Tibial artery (tissue), 4 donors: ENCODE measurements around the gene LRRC1.

Experiments used
- DNase-seq, 2 donors: peaks; one replicate each; pipeline ENCODE4 v3.0.0-alpha.2; 2019
- H3K27ac ChIP-seq, 2 donors: fragments of 200-600 bp; sonication (generic) in 1 of 2; 1 replicate in 1 of 2; 2 replicates in 1 of 2; pipeline ENCODE4 v1.5.1; 2018 to 2019; ENCODE audit warnings: mild to moderate bottlenecking in 1 of 2
- H3K27me3 ChIP-seq, 2 donors: fragments of 200-600 bp; sonication (generic) in 1 of 2; one replicate each; pipeline versions ENCODE4 v1.5.1 to v1.6.0; 2016 to 2019
- H3K36me3 ChIP-seq, 3 donors: fragments of 200-600 bp; sonication (generic) in 2 of 3; one replicate each; pipeline ENCODE4 v1.5.1; 2016 to 2019; ENCODE audit warnings: mild to moderate bottlenecking in 2 of 3
- H3K4me1 ChIP-seq, 4 donors: fragments of 200-600 bp; sonication (generic) in 2 of 4; 1 replicate in 3 of 4; 2 replicates in 1 of 4; pipeline ENCODE4 v1.5.1; 2016 to 2019
- H3K4me3 ChIP-seq, 2 donors: fragments of 200-600 bp; sonication (generic) in 1 of 2; 1 replicate in 1 of 2; 2 replicates in 1 of 2; pipeline ENCODE4 v1.5.1; 2018 to 2019; ENCODE audit warnings: mild to moderate bottlenecking in 2 of 2
- H3K9me3 ChIP-seq, 3 donors: fragments of 200-600 bp; sonication (generic) in 1 of 3; one replicate each; pipeline ENCODE4 v1.5.1; 2016 to 2019
- CTCF ChIP-seq, 2 experiments: fragments of 200-600 bp in 1 of 2; fragments of 450-650 bp in 1 of 2; IDR thresholded peaks; one replicate each; pipeline ENCODE4 v1.5.1; 2017 to 2019; ENCODE audit warnings: antibody characterized with exemption in 2 of 2, mild to moderate bottlenecking in 1 of 2, moderate library complexity in 1 of 2
- intact Hi-C: fragments of 100-400 bp; cut with DNase I; formaldehyde crosslinking; loops from one replicate; pipeline ENCODE4 v1.15.0; 2023; ENCODE audit warnings: low total_unique reads

The LRRC1 gene

GRCh38 chr6:53920881-53921280 lies 126.1 kb downstream of the LRRC1 start:
- H3K4me1 ChIP-seq = peaks cover 0 to 7% (median 0%) of the 10 kb centered on the region in 4 donors
- H3K4me3 ChIP-seq = no peak overlapping the region
- no peak for DNase-seq
- peaks cover 10 to 33% (median 20%) of the 10 kb centered on the region in 3 donors for H3K36me3 ChIP-seq
- H3K27ac ChIP-seq = no peak overlapping the region
- no peaks in the 10 kb centered on the region for H3K9me3 ChIP-seq
- no peaks in the 10 kb centered on the region for H3K27me3 ChIP-seq
- TF ChIP-seq CTCF (IDR thresholded peaks at IDR 0.05) = no peak
- intact Hi-C loops = no loop called here

GRCh38 chr6:53921639-53922038 lies 126.8 kb downstream of the LRRC1 start:
- peaks cover 0 to 14% (median 4%) of the 10 kb centered on the region in 4 donors for H3K4me1 ChIP-seq
- H3K9me3 ChIP-seq = no peaks in the 10 kb centered on the region
- H3K27ac ChIP-seq = no peak overlapping the region
- DNase-seq = no peak
- no peak overlapping the region for H3K4me3 ChIP-seq
- H3K36me3 ChIP-seq = peaks cover 10 to 33% (median 20%) of the 10 kb centered on the region in 3 donors
- intact Hi-C loops = no loop called here
- H3K27me3 ChIP-seq = no peaks in the 10 kb centered on the region
- TF ChIP-seq CTCF (IDR thresholded peaks at IDR 0.05) = no peak

- Histone ChIP-seq H3K9me3 (no peaks in the 10 kb centered on the region), H3K27ac (no peak overlapping the region), H3K4me1 (peaks cover 0 to 21% (median 6%) of the 10 kb centered on the region in 4 donors), H3K36me3 (peaks cover 10 to 33% (median 20%) of the 10 kb centered on the region in 3 donors), H3K4me3 (no peak overlapping the region), H3K27me3 (no peaks in the 10 kb centered on the region)
- intact Hi-C loops = no loop called here
- no peak for TF ChIP-seq CTCF (IDR thresholded peaks at IDR 0.05)
- DNase-seq = no peak
These were observed 127.8 kb downstream of the LRRC1 start for GRCh38 chr6:53922539-53922981.

- no peak for TF ChIP-seq CTCF (IDR thresholded peaks at IDR 0.05)
- intact Hi-C loops = no loop called here
- no peak overlapping the region for H3K27ac ChIP-seq
- peaks cover 0 to 21% (median 6%) of the 10 kb centered on the region in 4 donors for H3K4me1 ChIP-seq
- H3K4me3 ChIP-seq = no peak overlapping the region
- H3K36me3 ChIP-seq = peaks cover 10 to 33% (median 20%) of the 10 kb centered on the region in 3 donors
- H3K27me3 ChIP-seq = no peaks in the 10 kb centered on the region
- no peaks in the 10 kb centered on the region for H3K9me3 ChIP-seq
- no peak for DNase-seq
These were observed 129.5 kb downstream of the LRRC1 start for GRCh38 chr6:53924277-53924676.

- intact Hi-C loops = no loop called here
- no peak for TF ChIP-seq CTCF (IDR thresholded peaks at IDR 0.05)
- no peaks in the 10 kb centered on the region for H3K9me3 ChIP-seq
- peaks cover 10 to 27% (median 20%) of the 10 kb centered on the region in 3 donors for H3K36me3 ChIP-seq
- no peak overlapping the region for H3K4me3 ChIP-seq
- no peaks in the 10 kb centered on the region for H3K27me3 ChIP-seq
- H3K27ac ChIP-seq = no peak overlapping the region
- DNase-seq = no peak
- H3K4me1 ChIP-seq = peaks cover 0 to 21% (median 7%) of the 10 kb centered on the region in 4 donors
These were observed 130.1 kb downstream of the LRRC1 start for GRCh38 chr6:53924821-53925422.
